CD8-positive, alpha-beta memory T cell (primary cell): Measurements from ENCODE around the gene HSPD1. TPM values are rescaled to one million over a fixed set of nuclear protein-coding genes. Genes with fewer than 3 reads are reported as not detected.

Experiments used
- CTCF ChIA-PET: fragments of 350-600 bp; sonication (Branson Sonifier 250); formaldehyde crosslinking; loops from one replicate; lab custom pipeline; 2021; ENCODE audit warnings: antibody characterized with exemption; lab: Charles Lee
- POLR2A ChIA-PET: fragments of 350-600 bp; sonication (Branson Sonifier 250); formaldehyde crosslinking; loops from one replicate; lab custom pipeline; 2021; ENCODE audit warnings: antibody characterized with exemption; lab: Charles Lee
- DNase-seq, 5 donors: peaks; one replicate each; pipeline versions ENCODE4 v3.0.0 to v3.0.0-alpha.2; 2020 to 2022; ENCODE audit warnings: mixed read lengths in 1 of 5
- H3K27ac ChIP-seq: one replicate; pipeline ENCODE4 v1.7.0; 2013; ENCODE audit warnings: low read depth, mild to moderate bottlenecking, low read length, moderate library complexity
- H3K27me3 ChIP-seq: 2 replicates; pipeline ENCODE4 v1.7.0; 2013; ENCODE audit warnings: low read length, mild to moderate bottlenecking; ENCODE audit not compliant: insufficient read depth, poor library complexity, severe bottlenecking
- H3K36me3 ChIP-seq: 2 replicates; pipeline ENCODE4 v1.7.0; 2013; ENCODE audit warnings: mild to moderate bottlenecking, low read length, moderate library complexity; ENCODE audit not compliant: insufficient read depth
- H3K4me1 ChIP-seq: 2 replicates; pipeline ENCODE4 v1.7.0; 2013; ENCODE audit warnings: mild to moderate bottlenecking, low read length, moderate library complexity; ENCODE audit not compliant: insufficient read depth
- H3K4me3 ChIP-seq: 2 replicates; pipeline ENCODE4 v1.7.0; 2013; ENCODE audit warnings: mild to moderate bottlenecking, low read length
- H3K9me3 ChIP-seq: 2 replicates; pipeline ENCODE4 v1.7.0; 2013; ENCODE audit warnings: mild to moderate bottlenecking, low read length
- H3K27ac Mint-ChIP-seq, 8 donors: one replicate each; pipeline ENCODE4 v1.8.0; 2020 to 2021; ENCODE audit warnings: mixed read lengths in 8 of 8, mild to moderate bottlenecking in 6 of 8, inconsistent platforms in 3 of 8, moderate library complexity in 3 of 8
- H3K27me3 Mint-ChIP-seq, 2 donors: one replicate each; pipeline ENCODE4 v1.8.0; 2020 to 2021; ENCODE audit warnings: mixed read lengths in 2 of 2, mild to moderate bottlenecking in 1 of 2, moderate library complexity in 1 of 2
- H3K36me3 Mint-ChIP-seq, 3 donors: one replicate each; pipeline ENCODE4 v1.8.0; 2020 to 2021; ENCODE audit warnings: mixed read lengths in 3 of 3, inconsistent platforms in 1 of 3, mild to moderate bottlenecking in 1 of 3
- H3K4me1 Mint-ChIP-seq, 3 donors: one replicate each; pipeline ENCODE4 v1.8.0; 2020 to 2021; ENCODE audit warnings: mixed read lengths in 3 of 3, inconsistent platforms in 1 of 3, mild to moderate bottlenecking in 1 of 3
- H3K4me3 Mint-ChIP-seq, 7 donors: one replicate each; pipeline ENCODE4 v1.8.0; 2020 to 2021; ENCODE audit warnings: mixed read lengths in 7 of 7, mild to moderate bottlenecking in 6 of 7, moderate library complexity in 4 of 7, inconsistent platforms in 2 of 7
- H3K9me3 Mint-ChIP-seq, 5 donors: one replicate each; pipeline ENCODE4 v1.8.0; 2020 to 2022; ENCODE audit warnings: mixed read lengths in 5 of 5, mild to moderate bottlenecking in 3 of 5, moderate library complexity in 2 of 5, inconsistent platforms in 1 of 5
- polyA plus RNA-seq: library from polyadenylated mRNA; unstranded; fragments of 300-500 nt; fragmentation: Illumina TruSeq; gene quantifications from one replicate; pipeline ENCODE4 v1.2.3, GENCODE V29; 2021
- total RNA-seq, 2 experiments: library from RNA; stranded (reverse); gene quantifications; one replicate each; pipeline ENCODE4 v1.2.3, GENCODE V29; 2021

HSPD1 gene
- total and polyA plus RNA-seq, 3 experiments from 2014 or later = 110 to 1,183 (median 1,152) TPM

GRCh38 chr2:197504000-197504399, 4.4 kb upstream of the HSPD1 start:
- Mint-ChIP-seq H3K27me3 (no peaks in the 10 kb centered on the region), H3K4me3 (peak overlapping the region in 1 of 7 donors; percentile 85), H3K9me3 (no peaks in the 10 kb centered on the region), H3K36me3 (peaks cover 0 to 44% (median 0%) of the 10 kb centered on the region in 3 donors), H3K4me1 (peaks cover 25 to 33% (median 30%) of the 10 kb centered on the region in 3 donors), H3K27ac (peak overlapping the region in 4 of 8 donors; percentile 17 to 76 (median 47))
- H3K9me3 ChIP-seq = no peaks in the 10 kb centered on the region
- no peak for DNase-seq
- POLR2A ChIA-PET = interaction anchor here (0.7 to 6.4 kb wide), 2 partner anchors 11 to 1314 kb away, joined by 3 to 101 read pairs; partner anchors contain the start of gene MOB4
- peaks cover 4% of the 10 kb centered on the region for H3K36me3 ChIP-seq
- no peaks in the 10 kb centered on the region for H3K27me3 ChIP-seq
- CTCF ChIA-PET = no interaction called here
- no peak overlapping the region for H3K27ac ChIP-seq
- H3K4me3 ChIP-seq = no peak overlapping the region
- H3K4me1 ChIP-seq = peaks cover 20% of the 10 kb centered on the region

GRCh38 chr2:197502685-197503084, 3.0 kb upstream of the HSPD1 start:
- H3K36me3 ChIP-seq = peaks cover 4% of the 10 kb centered on the region
- H3K9me3 Mint-ChIP-seq = no peaks in the 10 kb centered on the region
- CTCF ChIA-PET = interaction anchor here (0.9 kb wide), 1 partner anchor 97 kb away, joined by 3 read pairs; no protein-coding TSS in a partner anchor
- H3K27me3 Mint-ChIP-seq = no peaks in the 10 kb centered on the region
- POLR2A ChIA-PET = interaction anchor here (1.8 to 6.4 kb wide), 2 partner anchors 12 to 68 kb away, joined by 9 to 101 read pairs; partner anchors contain the start of genes MOB4 and SF3B1
- H3K4me1 ChIP-seq = peaks cover 30% of the 10 kb centered on the region
- no peaks in the 10 kb centered on the region for H3K9me3 ChIP-seq
- H3K27ac Mint-ChIP-seq = peak overlapping the region; percentile 86 to 99 (median 98)
- no peak overlapping the region for H3K27ac ChIP-seq
- peaks cover 0 to 55% (median 0%) of the 10 kb centered on the region in 3 donors for H3K36me3 Mint-ChIP-seq
- no peak for DNase-seq
- H3K4me1 Mint-ChIP-seq = peaks cover 35 to 46% (median 43%) of the 10 kb centered on the region in 3 donors
- no peak overlapping the region for H3K4me3 ChIP-seq
- no peaks in the 10 kb centered on the region for H3K27me3 ChIP-seq
- peak overlapping the region; percentile 87 to 99 (median 90) for H3K4me3 Mint-ChIP-seq

- peak overlapping the region; percentile 95 for H3K4me3 ChIP-seq
- H3K4me1 Mint-ChIP-seq = peaks cover 40 to 51% (median 48%) of the 10 kb centered on the region in 3 donors
- CTCF ChIA-PET = interaction anchor here (0.9 kb wide), 1 partner anchor 98 kb away, joined by 3 read pairs; no protein-coding TSS in a partner anchor
- H3K4me3 Mint-ChIP-seq = peak overlapping the region; percentile 87 to 99 (median 90)
- peaks cover 0 to 59% (median 0%) of the 10 kb centered on the region in 3 donors for H3K36me3 Mint-ChIP-seq
- no peak for DNase-seq
- H3K27me3 ChIP-seq = no peaks in the 10 kb centered on the region
- peaks cover 4% of the 10 kb centered on the region for H3K36me3 ChIP-seq
- H3K9me3 Mint-ChIP-seq = no peaks in the 10 kb centered on the region
- H3K27ac Mint-ChIP-seq = peak overlapping the region; percentile 86 to 99 (median 98)
- peak overlapping the region; percentile 50 for H3K27ac ChIP-seq
- H3K27me3 Mint-ChIP-seq = no peaks in the 10 kb centered on the region
- H3K4me1 ChIP-seq = peaks cover 34% of the 10 kb centered on the region
- POLR2A ChIA-PET = interaction anchor here (0.7 to 6.4 kb wide), 3 partner anchors 13 to 67 kb away, joined by 3 to 101 read pairs (median 9); partner anchors contain the start of genes MOB4 and SF3B1
- no peaks in the 10 kb centered on the region for H3K9me3 ChIP-seq
These were observed 2.6 kb upstream of the HSPD1 start for GRCh38 chr2:197502201-197502600.

- Histone ChIP-seq H3K4me3 (peak overlapping the region; percentile 95), H3K27me3 (no peaks in the 10 kb centered on the region), H3K27ac (peak overlapping the region; percentile 90), H3K9me3 (no peaks in the 10 kb centered on the region), H3K36me3 (peaks cover 15% of the 10 kb centered on the region), H3K4me1 (peaks cover 50% of the 10 kb centered on the region)
- CTCF ChIA-PET = interaction anchor here (1.0 to 3.4 kb wide), 8 partner anchors 8 to 205 kb away, joined by 3 to 14 read pairs (median 4); partner anchors contain the start of genes MARS2, MOB4 and SF3B1
- peak in 2 of 5 donors; percentile 18 to 21 for DNase-seq
- no peaks in the 10 kb centered on the region for H3K27me3 Mint-ChIP-seq
- peak overlapping the region; percentile 86 to 99 (median 98) for H3K27ac Mint-ChIP-seq
- peaks cover 55 to 64% (median 63%) of the 10 kb centered on the region in 3 donors for H3K4me1 Mint-ChIP-seq
- POLR2A ChIA-PET = interaction anchor here (1.0 to 6.4 kb wide), 5 partner anchors 14 to 373 kb away, joined by 3 to 101 read pairs (median 25); partner anchors contain the start of genes COQ10B, MARS2, MOB4 and SF3B1
- H3K36me3 Mint-ChIP-seq = peaks cover 0 to 75% (median 0%) of the 10 kb centered on the region in 3 donors
- H3K4me3 Mint-ChIP-seq = peak overlapping the region; percentile 87 to 99 (median 90)
- no peaks in the 10 kb centered on the region for H3K9me3 Mint-ChIP-seq
These were observed 977 bp upstream of the HSPD1 start for GRCh38 chr2:197500503-197501131.

- H3K27me3 ChIP-seq = no peaks in the 10 kb centered on the region
- Mint-ChIP-seq H3K4me3 (peak overlapping the region; percentile 87 to 99 (median 90)), H3K9me3 (no peaks in the 10 kb centered on the region), H3K27ac (peak overlapping the region; percentile 86 to 99 (median 98)), H3K36me3 (peaks cover 0 to 82% (median 5%) of the 10 kb centered on the region in 3 donors), H3K4me1 (peaks cover 55 to 74% (median 67%) of the 10 kb centered on the region in 3 donors), H3K27me3 (no peaks in the 10 kb centered on the region)
- peak overlapping the region; percentile 95 for H3K4me3 ChIP-seq
- POLR2A ChIA-PET = interaction anchor here (0.6 to 6.4 kb wide), 9 partner anchors 15 to 207 kb away, joined by 3 to 101 read pairs (median 12); partner anchors contain the start of genes COQ10B, MARS2, MOB4 and SF3B1
- H3K4me1 ChIP-seq = peaks cover 52% of the 10 kb centered on the region
- DNase-seq = peak; percentile 34 to 68 (median 38)
- peak overlapping the region; percentile 90 for H3K27ac ChIP-seq
- H3K9me3 ChIP-seq = no peaks in the 10 kb centered on the region
- CTCF ChIA-PET = interaction anchor here (1.2 to 3.4 kb wide), 6 partner anchors 9 to 207 kb away, joined by 3 to 14 read pairs (median 6); partner anchors contain the start of genes COQ10B, MARS2 and MOB4
- H3K36me3 ChIP-seq = peaks cover 28% of the 10 kb centered on the region
These were observed 575 bp downstream of the HSPD1 start for GRCh38 chr2:197498937-197499593.

GRCh38 chr2:197498235-197498936, 1.3 kb downstream of the HSPD1 start:
- Histone ChIP-seq H3K27ac (peak overlapping the region; percentile 90), H3K9me3 (no peaks in the 10 kb centered on the region), H3K27me3 (no peaks in the 10 kb centered on the region), H3K36me3 (peaks cover 30% of the 10 kb centered on the region), H3K4me3 (peak overlapping the region; percentile 95), H3K4me1 (peaks cover 52% of the 10 kb centered on the region)
- POLR2A ChIA-PET = interaction anchor here (0.6 to 6.4 kb wide), 4 partner anchors 14 to 63 kb away, joined by 12 to 101 read pairs (median 32); partner anchors contain the start of genes COQ10B, MOB4 and SF3B1
- DNase-seq = no peak
- Mint-ChIP-seq H3K27ac (peak overlapping the region; percentile 86 to 99 (median 98)), H3K36me3 (peaks cover 0 to 82% (median 5%) of the 10 kb centered on the region in 3 donors), H3K4me1 (peaks cover 55 to 74% (median 67%) of the 10 kb centered on the region in 3 donors), H3K4me3 (peak overlapping the region; percentile 87 to 99 (median 90)), H3K27me3 (no peaks in the 10 kb centered on the region), H3K9me3 (no peaks in the 10 kb centered on the region)
- CTCF ChIA-PET = interaction anchor here (0.8 to 3.4 kb wide), 5 partner anchors 10 to 385 kb away, joined by 3 to 10 read pairs (median 3); partner anchors contain the start of genes COQ10B and MARS2

- Histone ChIP-seq H3K27me3 (no peaks in the 10 kb centered on the region), H3K27ac (no peak overlapping the region), H3K4me3 (peak overlapping the region; percentile 7), H3K4me1 (peaks cover 44% of the 10 kb centered on the region), H3K36me3 (peaks cover 37% of the 10 kb centered on the region), H3K9me3 (no peaks in the 10 kb centered on the region)
- Mint-ChIP-seq H3K27me3 (no peaks in the 10 kb centered on the region), H3K4me3 (peak overlapping the region; percentile 87 to 99 (median 90)), H3K27ac (peak overlapping the region; percentile 58 to 99 (median 96)), H3K36me3 (peaks cover 0 to 81% (median 5%) of the 10 kb centered on the region in 3 donors), H3K9me3 (no peaks in the 10 kb centered on the region), H3K4me1 (peaks cover 50 to 69% (median 63%) of the 10 kb centered on the region in 3 donors)
- ChIA-PET POLR2A (no interaction called here), CTCF (interaction anchor here (1.0 to 1.6 kb wide), 2 partner anchors 44 to 384 kb away, joined by 3 to 5 read pairs; partner anchors contain the start of gene COQ10B)
- no peak for DNase-seq
These were observed 2.3 kb downstream of the HSPD1 start for GRCh38 chr2:197497326-197497725.
